Psoas muscle (tissue), 8 donors: ENCODE results near the gene MYOD1. TPM values are rescaled to one million over a fixed set of nuclear protein-coding genes. Genes with fewer than 3 reads are reported as not detected.
A peak's percentile ranks its signal among the peaks of the same experiment; 100 is the strongest.

Experiments
- ATAC-seq, 4 donors: fragments of 200-7000 bp; cut with Tn5 transposase; one replicate each; pipeline ENCODE4 v1.9.1; 2020; ENCODE audit warnings: moderate library complexity in 3 of 4, mild to moderate bottlenecking in 2 of 4
- DNase-seq, 2 donors: peaks; one replicate each; pipeline ENCODE4 v3.0.0-alpha.2; 2020
- H3K27ac ChIP-seq: fragments of 200-600 bp; one replicate; pipeline ENCODE4 v1.8.0; 2022
- H3K27me3 ChIP-seq, 3 donors: fragments of 200-600 bp in 1 of 3; one replicate each; pipeline versions ENCODE4 v1.6.1 to v1.8.0; 2013 to 2022; ENCODE audit warnings: low read length in 2 of 3, mild to moderate bottlenecking in 2 of 3, moderate library complexity in 1 of 3; ENCODE audit not compliant: insufficient read depth in 3 of 3
- H3K36me3 ChIP-seq, 2 donors: fragments of 200-600 bp in 1 of 2; one replicate each; pipeline versions ENCODE4 v1.6.1 to v1.8.0; 2013 to 2022; ENCODE audit warnings: low read depth in 1 of 2, mild to moderate bottlenecking in 1 of 2, moderate library complexity in 1 of 2; ENCODE audit not compliant: insufficient read depth in 1 of 2
- H3K4me1 ChIP-seq: fragments of 200-600 bp; one replicate; pipeline ENCODE4 v1.8.0; 2022
- H3K4me3 ChIP-seq: fragments of 200-600 bp; one replicate; pipeline ENCODE4 v1.8.0; 2022; ENCODE audit warnings: mild to moderate bottlenecking
- H3K9me3 ChIP-seq: fragments of 200-600 bp; one replicate; pipeline ENCODE4 v1.8.0; 2022
- WGBS, 3 donors: extraction: QIAGEN DNeasy Blood & Tissue Kit; methylation state at CpG; one replicate each; pipeline versions ENCODE4 v1.1.6 to v1.1.7; 2013; 5-methylcytosine and 5-hydroxymethylcytosine counted together
- intact Hi-C, 2 donors: fragments of 100-400 bp; cut with DNase I; formaldehyde crosslinking; loops; one replicate each; pipeline versions ENCODE4 v1.11.0 to v1.14.2; 2022
- polyA plus RNA-seq, 3 donors: library from polyadenylated mRNA; stranded (reverse); fragments of 200-250 nt; gene quantifications; one replicate each; pipeline ENCODE4 v1.2.3, GENCODE V29; 2013
- total RNA-seq, 4 donors: library from RNA; stranded (reverse); fragmentation: NEBNext Ultra II Directional in 2 of 4; extraction: Animal tissue kit (Norgen Biotek cat#: 25700) in 2 of 4; gene quantifications; one replicate each; pipeline versions ENCODE4 v1.2.1 to v1.2.4, GENCODE V29; 2021 to 2023
- TF ChIP-seq, protein P1 (sequence below): fragments of 200-600 bp; IDR thresholded peaks from one replicate; pipeline ENCODE4 v1.8.0; 2022; ENCODE audit warnings: antibody characterized with exemption
- donor health status: healthy with polysubstance abuse.
- donor health status: DM: no; HTN: no; CAD: no; lungs with moderate emphysema.
- donor health status: Bipolar disorder and iron deficiency.
- donor health status: healthy.
- donor health status: DM: yes; HTN: yes; CAD: no.
- donor health status: DM: no; HTN: no; CAD: no.
- donor health status: DM: no; HTN: no; CAD: no.
- donor health status: DM: yes; HTN: yes; CAD: no.

Gene MYOD1
- total and polyA plus RNA-seq, 7 donors: 5.0 to 95.7 (median 56.2) TPM

DNA sequence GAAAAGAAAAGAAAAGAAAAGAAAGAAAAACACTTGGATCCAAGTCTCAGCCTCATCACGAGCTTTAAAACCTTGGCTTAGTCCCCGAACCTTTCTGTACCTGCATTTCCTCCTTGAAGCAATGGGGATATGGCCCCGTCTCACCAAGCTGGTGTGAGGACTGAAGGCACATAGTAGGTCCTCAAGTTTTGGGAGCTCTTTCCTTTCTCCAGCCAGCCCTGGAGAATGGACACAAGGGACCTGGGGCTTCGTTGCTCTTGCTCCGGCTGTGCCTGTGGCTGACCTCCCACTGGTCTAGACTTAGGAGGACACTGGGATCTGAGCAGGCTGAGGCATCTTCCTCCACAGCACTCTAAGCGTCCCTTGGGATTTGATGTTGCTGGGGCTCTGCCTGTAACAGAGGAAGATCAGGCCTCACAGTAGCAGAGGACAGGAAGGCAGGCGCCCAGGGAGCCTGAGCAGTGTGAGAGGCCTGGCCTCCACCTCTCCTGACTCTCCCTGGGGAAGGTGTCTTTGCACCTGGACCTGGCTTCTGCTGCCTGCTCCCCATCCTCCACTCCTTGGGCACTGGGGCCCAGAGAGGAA lies 48.0 kb downstream of the MYOD1 start:
- intact Hi-C loops: no loop called here
- Histone ChIP-seq H3K4me1 (no peaks in the 10 kb centered on the region), H3K9me3 (no peaks in the 10 kb centered on the region), H3K4me3 (no peak overlapping the region), H3K27me3 (peaks cover 0 to 4% (median 0%) of the 10 kb centered on the region in 3 donors), H3K36me3 (no peaks in the 10 kb centered on the region), H3K27ac (no peak overlapping the region)
- DNase-seq (peak in 1 of 2 donors; percentile 19), ATAC-seq (no peak)
- 79 to 88% (median 82%) methylated on average over 7 of the region's 7 CpGs for WGBS, 3 donors
- TF ChIP-seq, protein P1, sequence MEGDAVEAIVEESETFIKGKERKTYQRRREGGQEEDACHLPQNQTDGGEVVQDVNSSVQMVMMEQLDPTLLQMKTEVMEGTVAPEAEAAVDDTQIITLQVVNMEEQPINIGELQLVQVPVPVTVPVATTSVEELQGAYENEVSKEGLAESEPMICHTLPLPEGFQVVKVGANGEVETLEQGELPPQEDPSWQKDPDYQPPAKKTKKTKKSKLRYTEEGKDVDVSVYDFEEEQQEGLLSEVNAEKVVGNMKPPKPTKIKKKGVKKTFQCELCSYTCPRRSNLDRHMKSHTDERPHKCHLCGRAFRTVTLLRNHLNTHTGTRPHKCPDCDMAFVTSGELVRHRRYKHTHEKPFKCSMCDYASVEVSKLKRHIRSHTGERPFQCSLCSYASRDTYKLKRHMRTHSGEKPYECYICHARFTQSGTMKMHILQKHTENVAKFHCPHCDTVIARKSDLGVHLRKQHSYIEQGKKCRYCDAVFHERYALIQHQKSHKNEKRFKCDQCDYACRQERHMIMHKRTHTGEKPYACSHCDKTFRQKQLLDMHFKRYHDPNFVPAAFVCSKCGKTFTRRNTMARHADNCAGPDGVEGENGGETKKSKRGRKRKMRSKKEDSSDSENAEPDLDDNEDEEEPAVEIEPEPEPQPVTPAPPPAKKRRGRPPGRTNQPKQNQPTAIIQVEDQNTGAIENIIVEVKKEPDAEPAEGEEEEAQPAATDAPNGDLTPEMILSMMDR: no peak

DNA sequence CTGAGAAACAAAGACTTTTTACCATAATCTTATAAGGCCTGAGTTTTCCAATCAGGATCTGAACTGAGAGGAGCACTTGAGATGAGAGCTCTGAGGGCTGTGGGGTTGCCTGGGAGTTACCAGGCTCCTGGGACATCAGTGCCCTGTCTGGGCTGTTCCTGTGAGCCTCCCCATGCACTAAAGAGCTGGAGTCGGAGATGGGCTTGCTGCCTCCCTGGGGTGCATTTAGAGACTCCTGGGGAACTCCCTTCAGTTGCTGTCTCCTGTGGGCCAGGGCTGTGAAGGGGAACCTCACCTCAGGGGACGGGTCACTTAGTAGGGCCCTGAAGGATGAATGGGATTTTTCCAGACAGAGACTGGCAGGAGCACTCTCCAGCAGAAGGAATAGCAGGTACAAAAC lies 48.5 kb downstream of the MYOD1 start:
- TF ChIP-seq, protein P1: no peak
- intact Hi-C loops: no loop called here
- no peak overlapping the region for H3K27ac ChIP-seq
- 87 to 91% (median 89%) methylated on average over 2 of the region's 2 CpGs for WGBS, 3 donors
- H3K4me1 ChIP-seq: no peaks in the 10 kb centered on the region
- H3K9me3 ChIP-seq: no peaks in the 10 kb centered on the region
- DNase-seq: peak in 1 of 2 donors; percentile 3
- ATAC-seq: no peak
- H3K27me3 ChIP-seq: peaks cover 0 to 4% (median 0%) of the 10 kb centered on the region in 3 donors
- H3K36me3 ChIP-seq: no peaks in the 10 kb centered on the region
- H3K4me3 ChIP-seq: no peak overlapping the region

DNA sequence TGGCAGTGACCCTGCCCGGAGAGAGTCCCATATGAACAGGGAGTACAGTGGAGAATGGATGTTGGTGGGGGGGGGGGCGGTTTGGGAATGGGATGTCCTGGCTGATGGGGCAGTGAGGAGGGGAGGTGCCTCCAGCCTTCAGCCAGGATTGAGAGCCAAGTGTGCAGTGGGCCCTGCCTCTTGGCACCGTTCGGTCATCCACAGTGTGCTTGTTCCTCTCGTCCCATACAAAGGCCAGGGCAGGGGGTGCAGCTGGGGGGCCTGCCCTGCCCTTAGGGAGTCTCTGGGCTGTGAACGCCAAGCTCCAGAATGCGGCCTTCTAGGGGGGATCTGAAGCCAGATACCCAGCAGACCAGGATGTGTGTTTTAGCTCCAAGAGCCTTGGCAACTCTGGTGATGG lies 49.2 kb downstream of the MYOD1 start:
- intact Hi-C loops: no loop called here
- no peak for ATAC-seq
- no peaks in the 10 kb centered on the region for H3K36me3 ChIP-seq
- 87 to 91% (median 90%) methylated on average over 6 to 7 of the region's 7 CpGs for WGBS, 3 donors
- H3K4me1 ChIP-seq: no peaks in the 10 kb centered on the region
- peaks cover 0 to 4% (median 0%) of the 10 kb centered on the region in 3 donors for H3K27me3 ChIP-seq
- TF ChIP-seq, protein P1: no peak
- DNase-seq: peak in 1 of 2 donors; percentile 34
- no peaks in the 10 kb centered on the region for H3K9me3 ChIP-seq
- H3K4me3 ChIP-seq: no peak overlapping the region
- no peak overlapping the region for H3K27ac ChIP-seq

DNA sequence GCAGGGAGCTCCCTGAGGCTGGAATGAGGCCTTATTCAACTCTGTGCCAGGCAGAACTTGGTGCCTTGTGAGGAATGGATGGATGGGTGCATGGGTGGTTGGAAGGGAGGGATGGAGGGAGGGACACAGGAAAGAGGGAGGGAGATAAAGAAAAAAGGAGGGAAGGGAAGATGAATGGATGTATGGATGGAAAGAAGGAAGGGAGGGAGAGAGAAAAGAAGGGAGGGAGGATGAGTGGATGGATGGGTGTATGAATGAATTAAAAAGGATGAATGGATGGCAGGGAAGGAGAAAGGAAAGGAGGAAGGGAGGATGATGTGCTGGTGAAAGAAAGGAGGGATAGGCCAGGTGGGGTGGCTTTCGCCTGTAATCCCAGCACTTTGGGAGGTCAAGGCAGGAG lies 49.8 kb downstream of the MYOD1 start:
- 85 to 100% (median 100%) methylated on average over 1 of the region's 1 CpG for WGBS, 3 donors
- Histone ChIP-seq H3K9me3 (no peaks in the 10 kb centered on the region), H3K36me3 (no peaks in the 10 kb centered on the region), H3K4me1 (no peaks in the 10 kb centered on the region), H3K27ac (no peak overlapping the region), H3K27me3 (peaks cover 0 to 4% (median 0%) of the 10 kb centered on the region in 3 donors), H3K4me3 (no peak overlapping the region)
- intact Hi-C loops: no loop called here
- TF ChIP-seq, protein P1: no peak
- no peak for DNase-seq
- ATAC-seq: no peak
